ENCODE measurements around the gene CLCN1. TPM values are rescaled to one million over a fixed set of nuclear protein-coding genes. Genes with fewer than 3 reads are reported as not detected.

The CLCN1 gene
- total RNA-seq, 1 experiment from 2014 or later, result not detected

DNA sequence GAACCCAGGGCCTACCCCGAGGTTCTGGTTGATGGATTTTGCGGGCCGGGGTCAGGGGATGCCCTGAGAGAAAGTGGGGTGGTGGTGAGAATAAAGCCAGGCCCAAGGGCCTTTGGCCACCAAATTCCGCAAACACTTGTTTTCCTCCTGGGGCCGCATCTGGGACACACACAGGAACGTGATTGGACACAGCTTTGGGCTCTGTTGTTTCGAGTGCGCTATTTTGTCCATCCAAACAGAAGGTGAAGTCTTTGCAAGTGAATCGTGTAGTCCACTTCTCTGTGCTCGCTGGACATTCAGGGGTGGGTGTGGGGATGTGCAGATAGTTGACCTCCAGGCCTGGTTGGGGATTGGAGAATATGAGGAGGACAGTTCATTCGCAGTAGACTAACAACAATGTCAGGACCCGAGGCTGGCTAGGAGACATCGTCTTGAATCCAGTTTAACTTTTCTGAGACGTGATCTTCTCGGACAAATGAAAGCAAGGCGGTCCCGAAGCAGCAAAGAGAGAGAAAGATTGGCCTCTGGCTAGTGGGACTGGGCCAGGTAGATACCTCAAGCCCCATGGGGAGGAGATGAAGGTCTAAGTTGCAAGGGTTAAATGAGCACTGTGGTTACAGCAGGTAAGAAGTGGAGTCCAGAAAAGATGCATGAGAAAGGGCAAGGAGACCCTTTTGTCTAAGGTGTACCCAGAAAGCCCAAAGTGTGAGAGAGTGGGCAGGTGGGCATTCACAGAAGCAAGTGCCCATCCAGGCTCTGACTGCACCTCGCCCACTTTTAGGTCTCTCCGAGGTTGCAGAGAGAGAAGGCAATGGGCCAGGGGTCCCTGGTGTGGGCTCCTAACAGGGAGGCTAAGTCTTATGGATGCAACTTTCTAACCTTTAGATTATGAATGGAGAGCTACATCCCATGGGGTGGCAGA is 47.4 kb downstream of the CLCN1 start:
- DNase-seq (ENCODE audit: low spot score), result no peak

DNA sequence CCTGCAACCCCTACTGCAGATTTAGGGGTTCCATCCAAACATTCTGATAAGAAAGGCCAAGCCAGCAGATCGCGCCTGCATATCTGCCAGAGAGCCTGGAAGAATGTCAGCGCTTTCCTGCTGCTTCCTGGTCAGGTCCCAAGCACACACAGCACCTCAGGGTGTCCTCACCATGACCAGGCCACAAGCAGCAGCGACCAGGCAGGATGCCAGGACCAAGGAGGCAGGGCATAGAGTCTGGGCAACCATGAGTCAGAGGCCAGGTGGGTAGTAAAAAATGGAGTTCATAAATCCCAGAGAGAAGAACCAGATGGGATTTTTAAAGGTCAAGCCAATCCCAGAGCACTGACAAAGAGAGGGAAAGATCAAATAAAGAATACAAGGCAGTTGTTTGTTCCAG is 52.1 kb downstream of the CLCN1 start:
- peak; percentile 94 for DNase-seq (ENCODE audit: low spot score)

DNA sequence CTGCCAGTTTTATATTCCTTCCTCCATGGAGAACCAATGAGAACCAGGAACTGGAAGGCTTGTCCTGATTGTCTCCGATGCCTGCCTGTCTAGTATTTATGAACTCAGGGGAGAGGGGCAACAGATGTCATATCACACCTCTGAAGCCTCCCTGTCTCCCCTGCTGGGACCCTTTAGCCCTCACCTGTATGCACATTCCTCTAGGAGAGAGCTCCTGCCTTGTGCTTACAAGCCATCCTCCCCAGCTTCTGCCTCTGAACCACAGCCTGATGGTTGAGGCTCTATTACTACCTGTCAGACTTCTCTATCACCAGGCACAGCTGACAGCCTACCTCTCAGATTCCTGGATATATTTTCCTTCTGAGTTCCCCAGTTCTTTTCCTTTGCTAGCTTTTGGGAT is 52.5 kb downstream of the CLCN1 start:
- no peak for DNase-seq (ENCODE audit: low spot score)

DNA sequence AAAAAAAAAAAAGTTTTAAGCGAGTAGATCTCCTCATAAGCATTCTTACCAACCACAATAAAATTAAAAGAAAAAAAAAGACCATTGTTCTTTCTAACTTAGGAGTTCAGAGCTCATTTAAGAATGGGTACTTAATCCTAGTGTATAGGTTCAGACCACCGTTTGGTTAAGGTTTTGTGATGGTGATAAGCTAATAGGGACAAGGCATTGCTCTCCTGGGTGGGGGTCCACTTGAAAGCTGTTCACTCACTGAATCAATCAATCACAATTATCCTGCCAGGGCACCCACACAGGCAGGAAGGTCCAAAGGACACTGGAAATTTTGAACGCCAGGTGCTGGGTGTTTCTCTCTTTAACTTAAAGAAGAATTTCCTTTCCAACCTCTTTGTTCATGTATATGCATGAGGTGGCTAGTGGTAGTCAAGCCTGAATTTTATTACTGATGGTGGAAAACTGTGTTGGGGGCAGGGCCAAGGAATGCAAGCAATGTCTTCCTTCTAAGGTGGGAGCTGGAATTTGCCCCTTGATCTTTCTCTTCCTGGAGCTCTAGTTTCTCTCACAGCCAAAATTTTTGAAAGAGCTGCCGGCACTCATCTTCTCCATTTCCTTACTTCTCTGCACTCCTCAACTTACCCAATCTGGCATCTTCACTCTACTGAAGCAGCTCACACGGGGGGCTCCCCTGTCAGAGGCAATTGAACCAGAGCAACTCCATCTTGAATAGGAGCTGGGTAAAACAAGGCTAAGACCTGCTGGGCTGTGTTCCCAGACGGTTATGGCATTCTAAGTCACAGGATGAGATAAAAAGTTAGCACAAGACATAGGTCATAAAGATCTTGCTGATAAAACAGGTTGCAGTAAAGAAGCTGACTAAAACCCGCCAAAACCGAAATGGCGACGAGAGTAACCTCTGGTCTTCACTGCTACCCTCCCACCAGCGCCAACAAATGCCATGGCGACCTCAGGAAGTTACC is 54.1 kb downstream of the CLCN1 start:
- DNase-seq (ENCODE audit: low spot score), result no peak

GRCh38 chr7:143372070-143372469 is 56.2 kb downstream of the CLCN1 start:
- DNase-seq (ENCODE audit: low spot score), result peak; percentile 81

DNA sequence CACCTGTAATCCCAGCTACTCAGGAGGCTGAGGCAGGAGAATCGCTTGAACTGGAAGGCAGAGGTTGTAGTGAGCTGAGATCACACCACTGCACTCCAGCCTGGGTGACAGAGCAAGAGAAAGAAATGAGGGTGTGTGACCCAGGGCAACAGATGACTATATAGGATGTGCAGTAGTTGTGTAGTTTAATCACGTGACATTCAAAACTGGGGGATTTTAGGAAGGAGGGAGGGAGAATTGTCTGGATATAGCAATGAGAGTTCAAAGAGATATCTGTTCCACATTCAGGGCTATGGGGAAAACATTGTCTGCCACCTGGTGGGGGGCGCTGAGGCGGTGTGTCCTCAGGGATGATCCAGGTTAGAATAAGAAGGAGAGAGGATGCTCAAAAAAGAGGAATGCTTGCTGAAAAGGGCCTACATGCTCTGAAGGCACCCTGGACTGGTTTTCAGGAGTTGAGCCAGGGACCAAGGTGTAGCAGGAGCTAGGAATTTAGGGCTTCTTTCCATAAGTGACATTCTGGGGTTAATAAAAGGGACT is 57.4 kb downstream of the CLCN1 start:
- no peak for DNase-seq (ENCODE audit: low spot score)

GRCh38 chr7:143374561-143374960 is 58.6 kb downstream of the CLCN1 start:
- DNase-seq (ENCODE audit: low spot score), result no peak

GRCh38 chr7:143375298-143376034 is 59.6 kb downstream of the CLCN1 start:
- peak; percentile 72 for DNase-seq (ENCODE audit: low spot score)

DNA sequence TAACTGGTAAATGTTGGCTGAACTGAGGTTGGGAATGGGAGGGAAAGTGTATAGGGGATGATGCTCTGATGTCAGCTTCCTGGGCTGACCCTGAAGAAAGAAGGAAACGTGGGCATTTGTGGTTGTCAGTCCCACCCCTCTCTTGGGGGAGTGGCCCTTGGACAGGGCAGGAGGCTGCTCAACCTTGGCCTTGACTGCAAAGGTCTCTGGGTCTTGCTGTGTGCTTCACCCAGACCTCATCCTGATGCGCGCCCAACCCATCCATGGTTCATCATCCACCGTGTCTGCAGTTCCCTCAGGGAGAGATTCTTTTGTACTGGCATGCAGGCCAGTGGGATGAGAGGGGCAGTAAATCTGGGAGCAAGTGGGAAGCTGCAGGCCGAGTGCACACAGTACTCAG is 60.5 kb downstream of the CLCN1 start:
- no peak for DNase-seq (ENCODE audit: low spot score)

DNA sequence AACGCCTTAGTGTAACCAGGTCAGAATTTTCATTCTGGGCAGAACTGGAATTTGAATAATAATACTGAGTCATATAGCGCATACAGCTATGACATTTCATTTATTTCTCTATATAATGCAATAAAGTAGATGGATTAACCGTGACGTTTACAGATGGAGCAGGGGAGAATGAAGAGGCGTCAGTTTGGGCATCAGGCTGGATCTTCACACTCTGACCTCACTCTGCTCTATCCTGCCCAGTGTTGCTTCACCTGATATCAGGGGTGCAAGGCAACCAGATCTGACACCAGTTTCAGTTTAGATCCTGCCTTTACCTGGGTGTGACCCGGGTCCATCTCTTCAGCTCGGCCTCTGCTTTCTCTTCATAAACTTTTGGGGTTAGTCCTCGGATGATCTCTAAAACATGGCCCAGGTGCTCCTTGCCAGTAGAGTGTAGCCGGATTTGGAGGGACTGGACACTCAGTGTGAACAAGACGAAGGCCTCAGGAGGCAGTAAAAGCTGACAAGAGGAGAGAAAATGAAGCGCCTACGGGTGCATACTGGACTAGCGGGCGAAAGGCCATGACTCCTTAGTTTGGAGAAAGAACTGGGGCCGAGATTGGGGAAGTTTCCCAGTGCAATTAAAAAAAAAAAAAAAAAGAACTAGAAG is 63.8 kb downstream of the CLCN1 start:
- DNase-seq (ENCODE audit: low spot score), result no peak

DNA sequence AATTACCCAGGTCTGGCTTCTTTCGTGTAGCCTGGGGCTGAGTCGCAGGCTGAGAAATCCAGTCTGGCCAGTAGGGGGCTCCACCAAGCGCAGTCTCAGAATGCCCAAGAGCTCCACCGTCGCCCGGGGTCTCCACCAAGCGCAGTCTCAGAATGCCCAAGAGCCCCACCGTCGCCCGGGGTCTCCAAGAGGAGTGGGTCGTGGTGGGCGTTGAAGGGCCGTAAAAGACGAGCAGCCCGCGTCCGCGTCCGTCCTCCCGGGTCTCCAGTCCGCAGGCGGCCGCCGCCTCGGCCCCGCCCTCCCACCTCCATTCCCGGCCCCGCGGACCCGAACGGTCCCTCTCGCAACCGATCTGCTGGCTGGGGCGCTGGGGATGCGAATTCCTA is 64.3 kb downstream of the CLCN1 start:
- DNase-seq (ENCODE audit: low spot score), result peak; percentile 72

- DNase-seq (ENCODE audit: low spot score), result peak; percentile 85
These were observed 64.9 kb downstream of the CLCN1 start, which contains the start of gene ZYX for GRCh38 chr7:143380646-143381426. Gene ZYX (plus strand): TSS chr7:143381345. CDS start chr7:143381572, 227 bp downstream.

DNA sequence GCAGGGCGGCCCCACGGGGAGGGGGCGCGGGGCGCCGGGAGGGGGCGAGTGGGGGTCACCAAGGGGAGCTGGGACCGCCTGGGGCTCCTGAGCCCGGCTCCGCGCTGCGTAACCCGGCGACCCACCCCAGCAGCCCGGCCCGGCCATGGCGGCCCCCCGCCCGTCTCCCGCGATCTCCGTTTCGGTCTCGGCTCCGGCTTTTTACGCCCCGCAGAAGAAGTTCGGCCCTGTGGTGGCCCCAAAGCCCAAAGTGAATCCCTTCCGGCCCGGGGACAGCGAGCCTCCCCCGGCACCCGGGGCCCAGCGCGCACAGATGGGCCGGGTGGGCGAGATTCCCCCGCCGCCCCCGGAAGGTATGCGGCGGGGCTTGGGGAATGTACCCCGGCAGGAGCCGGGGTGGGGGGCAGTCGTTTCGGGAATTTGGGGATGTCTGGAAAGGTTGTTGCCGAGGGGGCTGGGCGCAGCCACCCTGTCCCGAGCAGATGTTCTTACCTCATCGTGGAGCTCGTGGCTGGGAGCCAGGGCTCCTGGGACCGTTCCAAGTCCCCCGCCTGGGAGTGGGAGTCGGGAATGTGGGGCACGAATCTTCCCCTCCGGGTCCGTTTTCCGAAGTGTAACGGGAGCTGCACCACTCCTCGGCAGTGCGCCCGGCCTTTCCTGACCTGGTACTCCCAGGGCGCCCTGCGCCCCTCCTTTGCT is 65.7 kb downstream of the CLCN1 start:
- peak; percentile 58 for DNase-seq (ENCODE audit: low spot score)

GRCh38 chr7:143382126-143382790 is 66.3 kb downstream of the CLCN1 start:
- DNase-seq (ENCODE audit: low spot score), result no peak

- no peak for DNase-seq (ENCODE audit: low spot score)
These were observed 67.1 kb downstream of the CLCN1 start for GRCh38 chr7:143382791-143383641.

- no peak for DNase-seq (ENCODE audit: low spot score)
These were observed 67.7 kb downstream of the CLCN1 start for GRCh38 chr7:143383642-143383957.

GRCh38 chr7:143384148-143384547 is 68.2 kb downstream of the CLCN1 start:
- DNase-seq (ENCODE audit: low spot score), result no peak
